ENCODE results near the gene RSKR. TPM values are rescaled to one million over a fixed set of nuclear protein-coding genes. Genes with fewer than 3 reads are reported as not detected.

Gene RSKR
- total RNA-seq, 1 donor from 2014 or later, result 26.5 TPM

GRCh38 chr17:28567604-28568003 lies 46.4 kb downstream of the RSKR start:
- Mint-ChIP-seq H3K9me3 (no peaks in the 10 kb centered on the region), H3K27me3 (ENCODE audit: insufficient read depth, low read depth) (peaks cover 3% of the 10 kb centered on the region), H3K27ac (no peak overlapping the region), H3K36me3 (peaks cover 6% of the 10 kb centered on the region), H3K4me1 (peaks cover 18% of the 10 kb centered on the region), H3K4me3 (no peak overlapping the region)
- Histone ChIP-seq H3K4me2 (no peak overlapping the region), H4K20me1 (ENCODE audit: low read depth) (peaks cover 18% of the 10 kb centered on the region), H3K27me3 (peaks cover 10% of the 10 kb centered on the region), H2AFZ (replicated peaks) (no peak overlapping the region), H3F3A (ENCODE audit: low read depth) (peaks cover 14% of the 10 kb centered on the region), H3K9ac (no peak overlapping the region), H3K9me3 (ENCODE audit: low read depth) (no peaks in the 10 kb centered on the region), H3K36me3 (no peaks in the 10 kb centered on the region), H3K27ac (no peak overlapping the region), H3K4me3 (no peak overlapping the region), H3K79me2 (ENCODE audit: low read depth) (peaks cover 45% of the 10 kb centered on the region), H3K4me1 (peaks cover 7% of the 10 kb centered on the region)
- DNase-seq (ENCODE audit: low spot score), result no peak
- TF ChIP-seq, protein P1, sequence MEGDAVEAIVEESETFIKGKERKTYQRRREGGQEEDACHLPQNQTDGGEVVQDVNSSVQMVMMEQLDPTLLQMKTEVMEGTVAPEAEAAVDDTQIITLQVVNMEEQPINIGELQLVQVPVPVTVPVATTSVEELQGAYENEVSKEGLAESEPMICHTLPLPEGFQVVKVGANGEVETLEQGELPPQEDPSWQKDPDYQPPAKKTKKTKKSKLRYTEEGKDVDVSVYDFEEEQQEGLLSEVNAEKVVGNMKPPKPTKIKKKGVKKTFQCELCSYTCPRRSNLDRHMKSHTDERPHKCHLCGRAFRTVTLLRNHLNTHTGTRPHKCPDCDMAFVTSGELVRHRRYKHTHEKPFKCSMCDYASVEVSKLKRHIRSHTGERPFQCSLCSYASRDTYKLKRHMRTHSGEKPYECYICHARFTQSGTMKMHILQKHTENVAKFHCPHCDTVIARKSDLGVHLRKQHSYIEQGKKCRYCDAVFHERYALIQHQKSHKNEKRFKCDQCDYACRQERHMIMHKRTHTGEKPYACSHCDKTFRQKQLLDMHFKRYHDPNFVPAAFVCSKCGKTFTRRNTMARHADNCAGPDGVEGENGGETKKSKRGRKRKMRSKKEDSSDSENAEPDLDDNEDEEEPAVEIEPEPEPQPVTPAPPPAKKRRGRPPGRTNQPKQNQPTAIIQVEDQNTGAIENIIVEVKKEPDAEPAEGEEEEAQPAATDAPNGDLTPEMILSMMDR (IDR thresholded peaks at IDR 0.05), result no peak
- no peak for TF ChIP-seq EZH2phosphoT487 (IDR thresholded peaks at IDR 0.05)

DNA sequence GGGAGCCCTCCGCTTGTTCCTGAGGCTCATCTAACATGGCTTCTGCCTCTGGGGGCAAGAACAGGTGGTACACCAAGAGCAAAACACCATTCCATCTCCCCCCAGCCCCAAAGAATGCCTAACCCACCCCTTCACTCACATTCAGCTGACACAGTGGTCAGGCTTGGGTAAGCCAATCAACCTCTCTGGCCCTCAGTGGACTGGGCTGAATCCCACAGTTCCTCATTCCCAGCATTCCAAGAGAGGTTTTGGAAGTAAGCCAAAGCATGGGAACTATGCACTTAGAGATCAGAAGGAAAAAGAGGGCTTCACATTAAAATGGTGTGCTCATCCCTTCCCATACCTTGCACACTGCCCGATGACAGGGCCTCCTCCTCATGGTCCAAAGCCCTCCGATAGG lies 50.5 kb downstream of the RSKR start:
- Histone ChIP-seq H3K27ac (no peak overlapping the region), H3F3A (ENCODE audit: low read depth) (no peaks in the 10 kb centered on the region), H3K4me3 (no peak overlapping the region), H3K79me2 (ENCODE audit: low read depth) (peaks cover 23% of the 10 kb centered on the region), H3K4me2 (no peak overlapping the region), H3K9ac (no peak overlapping the region), H3K4me1 (no peaks in the 10 kb centered on the region), H4K20me1 (ENCODE audit: low read depth) (peaks cover 7% of the 10 kb centered on the region), H3K36me3 (no peaks in the 10 kb centered on the region), H3K9me3 (ENCODE audit: low read depth) (no peaks in the 10 kb centered on the region), H2AFZ (replicated peaks) (no peak overlapping the region), H3K27me3 (no peaks in the 10 kb centered on the region)
- no peak for DNase-seq (ENCODE audit: low spot score)
- H3K27ac Mint-ChIP-seq, result no peak overlapping the region
- peaks cover 20% of the 10 kb centered on the region for H3K36me3 Mint-ChIP-seq
- TF ChIP-seq EZH2 (IDR thresholded peaks at IDR 0.05) (no peak), EZH2phosphoT487 (IDR thresholded peaks at IDR 0.05) (no peak)
- TF ChIP-seq, protein P1 (IDR thresholded peaks at IDR 0.05), result no peak
- no peaks in the 10 kb centered on the region for H3K9me3 Mint-ChIP-seq
- no peaks in the 10 kb centered on the region for H3K4me1 Mint-ChIP-seq
- no peak overlapping the region for H3K4me3 Mint-ChIP-seq
- H3K27me3 Mint-ChIP-seq (ENCODE audit: insufficient read depth, low read depth), result peaks cover 2% of the 10 kb centered on the region

Other genes starting within 250 kb of the RSKR start
- not detected in 2 replicates for gene SEBOX, start 249.0 kb downstream of the RSKR start, total RNA-seq (ENCODE audit: low replicate concordance)
- gene VTN, start 243.9 kb downstream of the RSKR start, total RNA-seq (ENCODE audit: low replicate concordance), result 0.25 and 1.2 TPM in 2 replicates
- 3.1 and 5.5 TPM in 2 replicates for gene SARM1, start 242.5 kb downstream of the RSKR start, total RNA-seq (ENCODE audit: low replicate concordance)
- 2.4 TPM in 2 replicates for gene SLC46A1, start 208.0 kb downstream of the RSKR start, total RNA-seq (ENCODE audit: low replicate concordance)
- gene SLC13A2, start 140.5 kb downstream of the RSKR start, total RNA-seq (ENCODE audit: low replicate concordance), result not detected in 2 replicates
- not detected in 2 replicates for gene FOXN1, start 107.8 kb downstream of the RSKR start, total RNA-seq (ENCODE audit: low replicate concordance)
- 61.4 and 103 TPM in 2 replicates for gene UNC119, start 61.6 kb downstream of the RSKR start, total RNA-seq (ENCODE audit: low replicate concordance)
- 15.2 and 39.5 TPM in 2 replicates for gene PIGS, start 42.7 kb downstream of the RSKR start, total RNA-seq (ENCODE audit: low replicate concordance)
- 38.6 and 66.6 TPM in 2 replicates for gene ALDOC, start 37.3 kb downstream of the RSKR start, total RNA-seq (ENCODE audit: low replicate concordance)
- 141 TPM in 2 replicates for gene SPAG5, start 15.2 kb downstream of the RSKR start, total RNA-seq (ENCODE audit: low replicate concordance)
- 91.2 and 130 TPM in 2 replicates for gene BLTP2, start 31.0 kb upstream of the RSKR start, total RNA-seq (ENCODE audit: low replicate concordance)
- gene SDF2, start 47.7 kb upstream of the RSKR start, total RNA-seq (ENCODE audit: low replicate concordance), result 34.3 and 62.7 TPM in 2 replicates
- 29.9 and 38.6 TPM in 2 replicates for gene SUPT6H, start 48.0 kb upstream of the RSKR start, total RNA-seq (ENCODE audit: low replicate concordance)
- gene PROCA1, start 97.7 kb upstream of the RSKR start, total RNA-seq (ENCODE audit: low replicate concordance), result 12.5 and 32.7 TPM in 2 replicates
- gene RAB34, start 103.7 kb upstream of the RSKR start, total RNA-seq (ENCODE audit: low replicate concordance), result 82.8 and 133 TPM in 2 replicates
- 581 and 932 TPM in 2 replicates for gene RPL23A, start 105.8 kb upstream of the RSKR start, total RNA-seq (ENCODE audit: low replicate concordance)
- 10.0 and 13.4 TPM in 2 replicates for gene TLCD1, start 112.0 kb upstream of the RSKR start, total RNA-seq (ENCODE audit: low replicate concordance)
- gene NEK8, start 114.6 kb upstream of the RSKR start, total RNA-seq (ENCODE audit: low replicate concordance), result 3.7 and 9.2 TPM in 2 replicates
- gene TRAF4, start 129.8 kb upstream of the RSKR start, total RNA-seq (ENCODE audit: low replicate concordance), result 32.2 and 94.1 TPM in 2 replicates
- gene FAM222B, start 228.6 kb upstream of the RSKR start, total RNA-seq (ENCODE audit: low replicate concordance), result 7.1 and 17.7 TPM in 2 replicates
- gene ERAL1, start 240.8 kb upstream of the RSKR start, total RNA-seq (ENCODE audit: low replicate concordance), result 25.8 and 44.8 TPM in 2 replicates